Measurements from ENCODE around the gene CPD.

CPD gene

DNA sequence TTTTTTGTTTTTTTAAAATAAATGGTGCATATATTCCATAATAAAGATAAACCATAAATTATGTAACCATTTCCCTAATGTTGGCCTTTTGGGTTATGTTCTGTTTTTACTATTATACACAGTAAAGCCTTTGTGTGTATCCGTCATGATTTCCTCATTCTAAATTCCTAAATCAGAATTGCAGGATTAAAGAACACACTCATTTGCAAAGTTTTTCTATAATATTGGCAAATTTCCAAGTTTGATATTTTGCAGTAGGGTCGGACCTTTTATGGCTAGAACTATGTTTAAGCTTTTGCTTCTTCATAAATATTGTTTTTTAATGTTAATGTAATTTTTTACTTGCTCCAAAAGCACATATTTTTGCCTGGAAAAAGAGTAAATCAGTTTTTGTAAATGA, 115.1 kb downstream of the CPD start:
- ChIA-PET CTCF (interaction anchor here (0.6 kb wide), 1 partner anchor 57 kb away, joined by 4 read pairs; no protein-coding TSS in a partner anchor), POLR2A (ENCODE audit: low non-redundant PET) (no interaction called here)
- TF ChIP-seq, protein P1, sequence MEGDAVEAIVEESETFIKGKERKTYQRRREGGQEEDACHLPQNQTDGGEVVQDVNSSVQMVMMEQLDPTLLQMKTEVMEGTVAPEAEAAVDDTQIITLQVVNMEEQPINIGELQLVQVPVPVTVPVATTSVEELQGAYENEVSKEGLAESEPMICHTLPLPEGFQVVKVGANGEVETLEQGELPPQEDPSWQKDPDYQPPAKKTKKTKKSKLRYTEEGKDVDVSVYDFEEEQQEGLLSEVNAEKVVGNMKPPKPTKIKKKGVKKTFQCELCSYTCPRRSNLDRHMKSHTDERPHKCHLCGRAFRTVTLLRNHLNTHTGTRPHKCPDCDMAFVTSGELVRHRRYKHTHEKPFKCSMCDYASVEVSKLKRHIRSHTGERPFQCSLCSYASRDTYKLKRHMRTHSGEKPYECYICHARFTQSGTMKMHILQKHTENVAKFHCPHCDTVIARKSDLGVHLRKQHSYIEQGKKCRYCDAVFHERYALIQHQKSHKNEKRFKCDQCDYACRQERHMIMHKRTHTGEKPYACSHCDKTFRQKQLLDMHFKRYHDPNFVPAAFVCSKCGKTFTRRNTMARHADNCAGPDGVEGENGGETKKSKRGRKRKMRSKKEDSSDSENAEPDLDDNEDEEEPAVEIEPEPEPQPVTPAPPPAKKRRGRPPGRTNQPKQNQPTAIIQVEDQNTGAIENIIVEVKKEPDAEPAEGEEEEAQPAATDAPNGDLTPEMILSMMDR (conservative IDR thresholded peaks at IDR 0.05; ENCODE audit: low read depth) = no peak
- no peak overlapping the region for H3K27ac ChIP-seq
- no peak for DNase-seq (ENCODE audit: low spot score)

DNA sequence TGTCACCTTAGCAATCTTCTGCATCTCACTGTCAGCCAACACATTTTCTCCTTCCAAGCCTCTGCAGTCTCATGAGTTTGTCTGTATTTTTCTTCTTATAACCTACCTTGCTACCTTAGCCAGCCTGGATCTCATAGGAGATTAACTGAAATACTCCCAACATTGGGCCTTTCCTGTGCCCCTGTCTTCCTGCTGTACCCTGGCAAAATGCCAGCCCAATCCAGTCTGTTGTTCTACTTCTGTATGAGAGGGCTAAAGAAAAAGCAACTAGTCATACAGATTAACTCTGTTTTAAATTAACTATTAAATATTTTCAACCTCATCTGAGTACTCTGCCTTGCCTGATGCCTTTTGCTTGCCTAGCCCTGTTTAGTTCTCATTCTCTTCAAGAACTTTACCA, 116.9 kb downstream of the CPD start:
- ChIA-PET POLR2A (ENCODE audit: low non-redundant PET) (no interaction called here), CTCF (no interaction called here)
- DNase-seq (ENCODE audit: low spot score) = no peak
- TF ChIP-seq, protein P1 (conservative IDR thresholded peaks at IDR 0.05; ENCODE audit: low read depth) = no peak
- H3K27ac ChIP-seq = no peak overlapping the region

DNA sequence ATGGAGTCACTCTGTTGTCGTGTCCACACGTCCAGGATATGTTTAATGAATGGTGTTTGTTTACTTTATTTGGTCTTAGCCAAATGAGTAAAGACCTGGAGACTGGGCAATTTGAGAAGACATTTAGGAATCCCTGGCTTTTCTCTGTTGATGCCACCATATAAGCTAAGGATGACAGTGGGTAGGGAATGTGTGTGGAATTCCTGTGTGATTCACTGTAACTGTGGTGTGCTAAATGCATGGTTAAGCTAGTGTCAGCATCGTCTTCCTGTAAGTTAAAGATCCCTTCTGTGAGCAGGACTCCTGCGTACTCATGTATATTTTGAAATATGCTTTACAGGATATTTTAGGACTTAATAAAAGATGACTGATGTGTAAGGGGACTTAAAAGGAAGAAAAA, 124.8 kb downstream of the CPD start:
- ChIA-PET CTCF (interaction anchor here (0.6 kb wide), 2 partner anchors 19 to 377 kb away, joined by 3 read pairs; no protein-coding TSS in a partner anchor), POLR2A (ENCODE audit: low non-redundant PET) (no interaction called here)
- no peak for DNase-seq (ENCODE audit: low spot score)
- TF ChIP-seq, protein P1 (conservative IDR thresholded peaks at IDR 0.05; ENCODE audit: low read depth) = no peak
- no peak overlapping the region for H3K27ac ChIP-seq

DNA sequence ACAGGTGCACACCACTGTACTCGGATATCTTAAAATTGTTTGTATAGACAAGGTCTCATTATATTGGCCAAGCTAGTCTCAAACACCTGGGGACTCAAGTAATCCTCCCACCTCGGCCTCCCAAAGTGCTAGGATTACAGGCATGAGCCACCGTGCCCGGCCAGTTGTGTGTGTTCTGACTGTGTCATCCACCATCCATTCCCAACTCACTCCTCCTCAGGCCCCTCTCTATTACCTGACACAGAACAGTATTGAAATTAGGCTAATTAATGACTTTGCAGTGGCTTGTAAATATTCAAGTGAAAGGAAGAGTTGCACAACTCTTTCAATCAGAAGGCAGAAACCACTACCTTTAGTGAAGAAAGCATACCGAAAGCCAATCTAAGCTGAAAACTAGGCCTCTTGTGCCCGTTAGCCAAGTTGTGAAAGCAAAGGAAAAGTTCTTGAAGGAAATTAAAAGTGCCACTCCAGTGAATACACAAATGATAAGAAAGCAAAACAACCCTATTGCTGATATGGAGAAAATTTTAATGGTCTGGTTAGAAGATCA, 127.2 kb downstream of the CPD start:
- TF ChIP-seq, protein P1 (conservative IDR thresholded peaks at IDR 0.05; ENCODE audit: low read depth) = no peak
- no peak for DNase-seq (ENCODE audit: low spot score)
- H3K27ac ChIP-seq = no peak overlapping the region
- CTCF ChIA-PET = no interaction called here
- POLR2A ChIA-PET (ENCODE audit: low non-redundant PET) = no interaction called here

DNA sequence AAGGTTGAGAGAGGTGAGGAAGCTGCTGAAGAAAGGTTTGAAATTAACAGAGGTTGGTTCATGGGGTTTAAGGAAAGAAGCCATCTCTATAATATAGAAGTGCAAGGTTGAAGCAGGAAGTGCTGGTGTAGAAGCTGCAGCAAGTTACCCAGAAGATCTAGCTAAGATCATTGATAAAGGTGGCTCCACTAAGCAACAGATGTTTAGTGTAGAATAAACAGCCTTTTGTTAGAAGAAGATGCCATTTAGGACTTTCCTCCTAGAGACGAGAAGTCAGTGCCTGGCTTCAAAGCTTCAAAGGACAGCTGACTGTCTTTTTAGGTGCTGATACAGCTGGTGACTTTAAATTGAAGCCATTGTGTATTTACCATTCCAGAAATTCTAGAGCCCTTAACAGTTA, 127.8 kb downstream of the CPD start:
- ChIA-PET CTCF (no interaction called here), POLR2A (ENCODE audit: low non-redundant PET) (no interaction called here)
- no peak overlapping the region for H3K27ac ChIP-seq
- TF ChIP-seq, protein P1 (conservative IDR thresholded peaks at IDR 0.05; ENCODE audit: low read depth) = no peak
- no peak for DNase-seq (ENCODE audit: low spot score)

DNA sequence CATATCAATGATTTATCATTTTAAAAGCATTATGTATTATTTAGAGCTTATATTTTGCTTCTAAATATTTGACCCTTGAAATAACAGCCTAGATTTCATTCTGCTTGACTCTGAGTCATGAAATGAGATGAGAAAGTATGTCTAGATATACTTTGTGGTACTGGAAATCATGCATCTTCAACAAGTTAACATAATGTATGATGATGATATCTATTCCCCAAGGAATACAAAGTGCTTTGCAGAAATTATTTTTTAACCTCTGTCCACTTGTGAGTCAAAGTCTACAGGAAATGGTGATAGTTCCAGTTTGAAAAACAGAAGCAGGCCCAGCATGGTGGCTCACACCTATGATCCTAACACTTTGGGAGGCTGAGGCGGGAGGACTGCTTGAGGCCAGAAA, 134.6 kb downstream of the CPD start:
- TF ChIP-seq, protein P1 (conservative IDR thresholded peaks at IDR 0.05; ENCODE audit: low read depth) = no peak
- CTCF ChIA-PET = no interaction called here

More for the DNA sequence above, 134.6 kb downstream of the CPD start:
- no peak overlapping the region for H3K27ac ChIP-seq
- POLR2A ChIA-PET (ENCODE audit: low non-redundant PET) = no interaction called here
- DNase-seq (ENCODE audit: low spot score) = no peak

All from RWPE1 (cell line).